ENCODE measurements around the gene RELN.
"Not testable (repeated sequence)": the region's sequence is repeated elsewhere in the genome, so short reads cannot be mapped to it uniquely, and the experiment has no call there.

Gene RELN

DNA sequence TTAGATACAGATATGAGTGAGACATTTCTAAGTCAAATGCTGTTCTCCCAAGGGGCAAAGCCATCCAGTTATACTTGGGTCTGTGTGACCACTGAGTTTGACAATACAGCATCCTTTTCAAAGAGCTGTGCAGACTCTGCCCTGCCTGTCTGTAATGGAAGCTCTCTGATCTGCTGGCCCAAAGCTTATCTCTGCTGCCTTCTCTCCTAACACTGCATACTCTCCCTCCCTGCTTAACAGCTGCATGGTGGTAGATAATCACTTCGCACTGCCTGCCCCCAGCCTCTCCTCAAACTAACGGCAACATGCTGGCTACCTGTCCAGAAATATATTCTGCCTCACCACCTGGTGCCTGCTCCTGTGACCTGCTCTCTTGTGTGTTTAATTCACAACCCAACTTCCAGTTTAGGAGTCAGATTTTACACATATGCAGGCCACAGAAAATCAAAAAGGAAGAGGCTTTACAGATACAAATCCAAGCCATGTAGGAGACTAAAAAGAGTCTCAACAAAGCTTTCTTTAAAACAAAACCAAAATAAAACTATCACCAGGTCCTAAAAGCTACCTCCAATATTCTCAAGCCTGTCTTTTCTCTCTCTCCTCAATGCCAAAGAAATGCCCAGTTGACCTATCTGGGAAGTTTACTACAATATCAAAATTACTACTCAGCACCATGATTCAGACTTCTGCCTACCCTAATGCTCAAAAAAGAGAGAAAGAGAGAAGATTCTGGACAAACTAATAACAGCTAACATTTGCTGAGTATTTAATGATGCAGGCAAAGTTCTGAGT, 145.6 kb downstream of the RELN start:
- TF ChIP-seq, protein P1, sequence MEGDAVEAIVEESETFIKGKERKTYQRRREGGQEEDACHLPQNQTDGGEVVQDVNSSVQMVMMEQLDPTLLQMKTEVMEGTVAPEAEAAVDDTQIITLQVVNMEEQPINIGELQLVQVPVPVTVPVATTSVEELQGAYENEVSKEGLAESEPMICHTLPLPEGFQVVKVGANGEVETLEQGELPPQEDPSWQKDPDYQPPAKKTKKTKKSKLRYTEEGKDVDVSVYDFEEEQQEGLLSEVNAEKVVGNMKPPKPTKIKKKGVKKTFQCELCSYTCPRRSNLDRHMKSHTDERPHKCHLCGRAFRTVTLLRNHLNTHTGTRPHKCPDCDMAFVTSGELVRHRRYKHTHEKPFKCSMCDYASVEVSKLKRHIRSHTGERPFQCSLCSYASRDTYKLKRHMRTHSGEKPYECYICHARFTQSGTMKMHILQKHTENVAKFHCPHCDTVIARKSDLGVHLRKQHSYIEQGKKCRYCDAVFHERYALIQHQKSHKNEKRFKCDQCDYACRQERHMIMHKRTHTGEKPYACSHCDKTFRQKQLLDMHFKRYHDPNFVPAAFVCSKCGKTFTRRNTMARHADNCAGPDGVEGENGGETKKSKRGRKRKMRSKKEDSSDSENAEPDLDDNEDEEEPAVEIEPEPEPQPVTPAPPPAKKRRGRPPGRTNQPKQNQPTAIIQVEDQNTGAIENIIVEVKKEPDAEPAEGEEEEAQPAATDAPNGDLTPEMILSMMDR (IDR thresholded peaks at IDR 0.05; ENCODE audit: insufficient read depth, low read depth, low read length, missing control alignments), result no peak

DNA sequence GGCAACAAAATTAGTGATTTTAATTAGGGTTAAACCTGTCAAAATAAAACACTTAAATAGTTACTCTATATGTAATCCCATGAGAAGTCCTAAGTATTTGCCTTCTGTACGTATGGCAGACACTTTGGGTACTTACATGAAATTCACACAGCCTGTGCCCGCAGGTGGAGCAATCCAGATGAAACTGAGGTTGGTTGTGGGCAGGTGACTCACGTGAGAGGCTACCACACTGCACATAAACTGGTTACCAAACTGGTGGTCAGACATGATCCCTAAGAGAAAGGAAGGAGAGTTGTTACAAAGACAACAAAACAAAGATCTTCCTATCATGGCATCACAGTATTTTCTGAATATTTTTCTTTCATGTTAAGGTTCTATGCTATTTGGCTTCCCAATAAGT, 156.1 kb downstream of the RELN start:
- TF ChIP-seq, protein P1 (IDR thresholded peaks at IDR 0.05; ENCODE audit: insufficient read depth, low read depth, low read length, missing control alignments), result no peak
- H3K4me3 ChIP-seq (ENCODE audit: low read length), result no peak overlapping the region
- peak; percentile 4 for DNase-seq (ENCODE audit: low read depth)

More for the DNA sequence above, 145.6 kb downstream of the RELN start:
- no peak overlapping the region for H3K4me3 ChIP-seq (ENCODE audit: low read length)
- no peak for DNase-seq (ENCODE audit: low read depth)

DNA sequence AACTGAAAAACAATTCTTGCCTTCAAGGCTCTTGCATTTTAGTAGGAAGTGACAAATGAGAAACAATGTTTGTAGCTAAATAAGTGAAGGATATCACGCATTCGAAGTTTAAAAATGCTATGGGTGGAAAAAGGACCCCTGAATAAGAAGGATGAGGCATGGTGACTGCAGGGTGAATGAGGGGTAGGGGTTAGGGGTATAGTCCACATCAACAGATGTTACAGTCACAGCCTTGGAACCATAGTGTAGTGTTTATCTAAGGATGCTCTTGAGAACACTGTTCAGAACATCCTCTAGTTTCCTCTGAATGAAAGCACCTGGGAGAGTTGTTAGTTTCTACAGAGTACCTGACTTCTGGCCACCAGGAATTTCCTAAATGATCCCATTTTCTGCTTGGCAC, 157.0 kb downstream of the RELN start:
- no peak overlapping the region for H3K4me3 ChIP-seq (ENCODE audit: low read length)
- DNase-seq (ENCODE audit: low read depth), result no peak
- TF ChIP-seq, protein P1 (IDR thresholded peaks at IDR 0.05; ENCODE audit: insufficient read depth, low read depth, low read length, missing control alignments), result no peak

DNA sequence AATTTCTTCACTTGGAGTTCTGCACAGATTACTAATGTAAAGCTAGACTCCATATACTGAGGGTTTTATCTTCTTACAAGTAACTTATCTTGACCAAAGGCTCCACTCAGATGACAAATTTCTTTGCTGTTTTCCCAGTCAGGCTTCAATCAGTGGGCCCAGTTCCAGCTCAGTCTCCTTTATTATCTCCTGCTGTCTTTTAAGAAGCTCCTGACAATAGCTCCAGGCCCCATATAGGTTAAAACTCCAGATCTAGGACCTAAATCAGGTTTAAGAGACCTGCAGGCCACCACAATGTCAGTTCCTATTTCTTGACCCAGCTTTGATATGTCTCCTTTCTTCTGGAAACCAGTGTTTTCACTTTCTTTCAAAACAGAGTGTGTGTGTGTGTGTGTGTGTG, 165.2 kb downstream of the RELN start:
- H3K4me3 ChIP-seq (ENCODE audit: low read length), result no peak overlapping the region
- TF ChIP-seq, protein P1 (IDR thresholded peaks at IDR 0.05; ENCODE audit: insufficient read depth, low read depth, low read length, missing control alignments), result no peak
- no peak for DNase-seq (ENCODE audit: low read depth)

DNA sequence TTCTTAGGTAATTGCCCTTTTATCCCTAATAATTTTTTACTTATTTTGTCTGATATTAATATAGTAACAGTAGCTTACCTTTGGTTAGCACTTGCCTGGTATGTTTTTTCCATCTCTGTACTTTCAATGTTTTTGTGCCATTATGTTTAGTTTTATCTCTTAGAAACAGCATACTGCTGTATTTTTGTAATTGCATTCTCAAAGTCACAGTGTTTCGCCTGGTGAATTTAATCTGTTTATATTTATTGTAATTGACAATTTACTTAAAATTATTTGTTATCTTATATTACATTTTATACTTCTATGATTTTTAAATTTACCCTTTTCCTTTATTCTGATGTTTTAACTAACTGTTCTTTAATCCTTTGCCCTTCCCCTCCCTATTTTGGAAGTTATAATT, 166.4 kb downstream of the RELN start:
- DNase-seq (ENCODE audit: low read depth), result no peak
- TF ChIP-seq, protein P1 (IDR thresholded peaks at IDR 0.05; ENCODE audit: insufficient read depth, low read depth, low read length, missing control alignments), result no peak
- no peak overlapping the region for H3K4me3 ChIP-seq (ENCODE audit: low read length)

DNA sequence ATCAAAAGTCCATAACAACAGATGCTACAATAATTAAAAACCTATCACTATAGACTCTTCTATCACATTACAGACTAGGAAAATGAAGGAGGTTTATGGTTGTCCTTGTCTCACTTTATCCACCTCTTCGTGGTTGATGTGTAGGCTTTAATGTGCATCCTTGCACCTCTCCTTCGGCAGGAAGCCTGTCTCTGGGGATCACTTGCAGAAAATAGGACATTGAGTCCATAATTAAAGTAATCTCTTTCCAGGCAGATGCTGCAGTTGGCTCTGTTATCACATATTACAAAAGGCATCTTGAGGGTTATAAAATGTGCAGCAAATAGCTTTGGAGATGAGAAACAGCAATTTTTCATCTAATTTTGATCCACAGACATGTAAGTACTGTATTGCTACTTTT, 168.4 kb downstream of the RELN start:
- TF ChIP-seq, protein P1 (IDR thresholded peaks at IDR 0.05; ENCODE audit: insufficient read depth, low read depth, low read length, missing control alignments), result no peak
- H3K4me3 ChIP-seq (ENCODE audit: low read length), result no peak overlapping the region
- no peak for DNase-seq (ENCODE audit: low read depth)

DNA sequence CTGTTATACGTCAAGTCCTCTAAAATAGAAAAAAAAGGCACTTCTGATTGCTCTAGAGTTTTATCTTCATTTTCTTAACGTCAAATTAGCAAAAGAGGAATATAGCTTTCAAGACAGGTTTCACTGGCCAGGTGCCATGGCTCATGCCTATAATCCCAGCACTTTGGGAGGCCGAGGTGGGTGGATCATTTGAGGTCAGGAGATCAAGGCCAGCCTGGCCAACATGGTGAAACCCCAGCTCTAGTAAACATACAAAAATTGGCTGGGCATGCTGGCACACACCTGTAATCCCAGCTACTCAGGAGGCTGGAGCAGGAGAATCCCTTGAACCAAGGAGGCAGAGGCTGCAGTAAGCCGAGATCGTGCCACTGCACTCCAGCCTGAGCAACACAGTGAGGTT, 173.5 kb downstream of the RELN start:
- not testable (repeated sequence) for DNase-seq (ENCODE audit: low read depth); H3K4me3 ChIP-seq (ENCODE audit: low read length)

Measured in epithelial cell of esophagus (primary cell).